ENCODE results near the gene MEGF6. TPM values are rescaled to one million over a fixed set of nuclear protein-coding genes. Genes with fewer than 3 reads are reported as not detected.

MEGF6 gene
- total and polyA plus RNA-seq, 9 of the 15 experiments (the other 6 are each of a cell fraction or from before 2014, with no cell fraction given) = 0.03 to 1.7 (median 0.24) TPM; not detected in 3

- no peak overlapping the region for H3K4me3 ChIP-seq
- ChIA-PET POLR2A (interaction anchor here (0.6 to 1.1 kb wide), 3 partner anchors 13 to 232 kb away, joined by 3 read pairs; no protein-coding TSS in a partner anchor), CTCF (ENCODE audit: low intra/inter-chr PET ratio) (no interaction called here)
- FAIRE-seq (no peak), DNase-seq (ENCODE audit: extremely low read depth in 1 of 4, low spot score in 3 of 4) (no peak), ATAC-seq (no peak)
- H3K79me2 ChIP-seq (ENCODE audit: control insufficient read depth, insufficient read depth, low read length) = no peaks in the 10 kb centered on the region
- no peak overlapping the region for H2AFZ ChIP-seq (ENCODE audit: low read depth, low read length)
- no peaks in the 10 kb centered on the region for H3K9me3 ChIP-seq (replicated peaks; ENCODE audit: control insufficient read depth, insufficient read depth, low read depth, low read length)
- no peak overlapping the region for H3K27ac ChIP-seq (ENCODE audit: extremely low read depth, low read depth, low read length)
- TF ChIP-seq ZNF511 (CRISPR knock-in tag; IDR thresholded peaks at IDR 0.05) (no peak), MYBL2 (IDR thresholded peaks at IDR 0.05; ENCODE audit: low read depth) (no peak), MYBL2 (CRISPR knock-in tag; IDR thresholded peaks at IDR 0.05; ENCODE audit: borderline replicate concordance) (no peak), HNRNPL (IDR thresholded peaks at IDR 0.05; ENCODE audit: low read depth, low read length) (no peak), ZNF830 (CRISPR knock-in tag; IDR thresholded peaks at IDR 0.05) (no peak), POLR2G (IDR thresholded peaks at IDR 0.05; ENCODE audit: low read depth, low read length) (0 out of 2 replicates have a peak, but pooled peaks have one; percentile 19), NFE2L1 (tag; IDR thresholded peaks at IDR 0.05; ENCODE audit: borderline replicate concordance, low read depth) (no peak), HCFC1 (IDR thresholded peaks at IDR 0.05; ENCODE audit: low read depth, low read length) (no peak)
- H3K9me1 ChIP-seq (ENCODE audit: control insufficient read depth, insufficient read depth, low read length) = no peaks in the 10 kb centered on the region
- in situ Hi-C loops (cut with MboI) (no loop called here), intact Hi-C loops (cut with micrococcal nuclease) (loop anchor here (5.0 kb wide), 1 partner anchor 95 kb away; no protein-coding TSS in a partner anchor)
- no peaks in the 10 kb centered on the region for H4K20me1 ChIP-seq (replicated peaks; ENCODE audit: control insufficient read depth, insufficient read depth, low read length)
- H3K36me3 ChIP-seq (ENCODE audit: control insufficient read depth, insufficient read depth, low read length) = peaks cover 36% of the 10 kb centered on the region; the same call in 1 of the 3 replicates
- peaks cover 10 to 32% of the 10 kb centered on the region in 2 experiments; a peak in 4 of 5 replicates for H3K4me1 ChIP-seq (replicated peaks in 1 of 2; ENCODE audit: control insufficient read depth in 2 of 2, insufficient read depth in 2 of 2, low read length in 2 of 2)
- peaks cover 5 to 16% of the 10 kb centered on the region in 2 experiments; a peak in 4 of 5 replicates for H3K27me3 ChIP-seq (ENCODE audit: control insufficient read depth in 2 of 2, insufficient read depth in 2 of 2, low read length in 2 of 2)
- BruUV-seq (replicated peaks) = no TSS peak
- H3K9ac ChIP-seq (ENCODE audit: insufficient read depth in 1 of 2, low read depth in 2 of 2, low read length in 2 of 2) = no peak overlapping the region; a peak in 1 of 4 replicates
- H3K4me2 ChIP-seq (ENCODE audit: insufficient read depth, low read length) = no peak overlapping the region
- WGBS (ENCODE audit: insufficient coverage, low coverage, missing lambda C conversion rate) = 78% methylated on average over 26 of the region's 26 CpGs
Observed at GRCh38 chr1:3627515-3628253, 16.4 kb upstream of the MEGF6 start.

Measured in K562 (cell line).